Keratinocyte (primary cell): ENCODE results near the gene SNRNP25. TPM values are rescaled to one million over a fixed set of nuclear protein-coding genes. Genes with fewer than 3 reads are reported as not detected.

Experiments
- DNase-seq: peaks from one replicate; pipeline ENCODE4 v3.0.0-alpha.2; 2011; ENCODE audit warnings: low read depth, missing footprints, low spot score
- FAIRE-seq: peaks from 2 replicates; lab custom pipeline; 2011; peaks lifted over from hg19 to GRCh38; lab: Jason Lieb, UNC
- H2AFZ ChIP-seq: 2 replicates; pipeline ENCODE4 v1.6.0; 2012; ENCODE audit warnings: low read length, control low read depth, inconsistent platforms; ENCODE audit not compliant: control insufficient read depth
- H3K27ac ChIP-seq: 2 replicates; pipeline ENCODE4 v1.5.1; 2011; ENCODE audit warnings: low read length; ENCODE audit not compliant: control insufficient read depth, insufficient read depth
- H3K27me3 ChIP-seq: 3 replicates; pipeline ENCODE4 v1.6.0; 2011; ENCODE audit warnings: low read length; ENCODE audit not compliant: control insufficient read depth, insufficient read depth; ENCODE audit errors: extremely low read depth
- H3K36me3 ChIP-seq, 2 experiments: 2 replicates in 1 of 2; 3 replicates in 1 of 2; pipeline ENCODE4 v1.5.1; 2011; ENCODE audit warnings: low read length in 2 of 2, mild to moderate bottlenecking in 1 of 2; ENCODE audit not compliant: control insufficient read depth in 2 of 2, insufficient read depth in 2 of 2; ENCODE audit errors: extremely low read depth in 1 of 2
- H3K4me1 ChIP-seq: 3 replicates; pipeline ENCODE4 v1.5.1; 2011; ENCODE audit warnings: low read length; ENCODE audit not compliant: control insufficient read depth, insufficient read depth; ENCODE audit errors: extremely low read depth
- H3K4me2 ChIP-seq: 3 replicates; pipeline ENCODE4 v1.6.0; 2011; ENCODE audit warnings: low read depth, low read length; ENCODE audit not compliant: control insufficient read depth, insufficient read depth; ENCODE audit errors: extremely low read depth
- H3K4me3 ChIP-seq, 3 experiments: fragments of 200-600 bp in 1 of 3; sonication (generic) in 1 of 3; 2 replicates in 2 of 3; 3 replicates in 1 of 3; pipeline ENCODE4 v1.5.1; 2011 to 2016; ENCODE audit warnings: low read length in 3 of 3, mild to moderate bottlenecking in 3 of 3, control low read depth in 2 of 3, inconsistent platforms in 1 of 3, low read depth in 1 of 3, mixed read lengths in 1 of 3, mixed run types in 1 of 3, moderate library complexity in 1 of 3; ENCODE audit not compliant: control insufficient read depth in 2 of 3, insufficient read depth in 2 of 3; ENCODE audit errors: extremely low read depth in 1 of 3
- H3K79me2 ChIP-seq: 2 replicates; pipeline ENCODE4 v1.6.0; 2012; ENCODE audit warnings: low read length; ENCODE audit not compliant: control insufficient read depth, insufficient read depth
- H3K9ac ChIP-seq: 3 replicates; pipeline ENCODE4 v1.6.0; 2011; ENCODE audit warnings: low read length; ENCODE audit not compliant: control insufficient read depth, insufficient read depth; ENCODE audit errors: extremely low read depth
- H3K9me1 ChIP-seq: 3 replicates; pipeline ENCODE4 v1.6.0; 2011; ENCODE audit warnings: low read length; ENCODE audit not compliant: control insufficient read depth, insufficient read depth; ENCODE audit errors: extremely low read depth
- H3K9me3 ChIP-seq: 2 replicates; pipeline ENCODE4 v1.5.1; 2012; ENCODE audit warnings: low read depth, low read length; ENCODE audit not compliant: control insufficient read depth
- H4K20me1 ChIP-seq: 3 replicates; pipeline ENCODE4 v1.6.0; 2011; ENCODE audit warnings: low read length; ENCODE audit not compliant: control insufficient read depth, insufficient read depth; ENCODE audit errors: extremely low read depth
- EZH2 ChIP-seq: IDR thresholded peaks from one replicate; pipeline ENCODE4 v1.6.1; 2012; ENCODE audit warnings: inconsistent platforms, mild to moderate bottlenecking, low read length, moderate library complexity
- dilution Hi-C: fragments of 300-500 bp; cut with MboI; formaldehyde crosslinking; loops from one replicate; pipeline ENCODE4 v1.7.0; 2020; ENCODE audit warnings: low sequenced_read_pairs; ENCODE audit not compliant: extremely low pct_ligation_motif_present
- polyA plus RNA-seq, 5 experiments: library from polyadenylated mRNA; depleted of rRNA in 3 of 5; stranded (reverse) in 3 of 5; stranded (forward) in 1 of 5; unstranded in 1 of 5; fragments of >200 nt; gene quantifications; 1 replicate in 1 of 5; 2 replicates in 3 of 5; 3 replicates in 1 of 5; pipeline versions ENCODE4 v1.2.1 to v1.2.3, GENCODE V29; 2011 to 2012; ENCODE audit warnings: missing spikeins in 2 of 5, low read depth in 1 of 5, low replicate concordance in 1 of 5
- TF ChIP-seq, protein P1 (sequence below), 3 experiments: IDR thresholded peaks in 1 of 3; conservative IDR thresholded peaks in 1 of 3; optimal IDR thresholded peaks in 1 of 3; 2 replicates in 2 of 3; 3 replicates in 1 of 3; pipeline versions ENCODE3 to v1.5.1; 2011; ENCODE audit warnings: low read length in 3 of 3, mild to moderate bottlenecking in 3 of 3, moderate library complexity in 2 of 3, control low read depth in 1 of 3, inconsistent platforms in 1 of 3; ENCODE audit not compliant: insufficient read depth in 2 of 3; ENCODE audit errors: extremely low read depth in 1 of 3

Gene SNRNP25
- polyA plus RNA-seq, 1 donor (not counting 4 experiments of a cell fraction or from before 2014, with no cell fraction given): 45.9 TPM

DNA sequence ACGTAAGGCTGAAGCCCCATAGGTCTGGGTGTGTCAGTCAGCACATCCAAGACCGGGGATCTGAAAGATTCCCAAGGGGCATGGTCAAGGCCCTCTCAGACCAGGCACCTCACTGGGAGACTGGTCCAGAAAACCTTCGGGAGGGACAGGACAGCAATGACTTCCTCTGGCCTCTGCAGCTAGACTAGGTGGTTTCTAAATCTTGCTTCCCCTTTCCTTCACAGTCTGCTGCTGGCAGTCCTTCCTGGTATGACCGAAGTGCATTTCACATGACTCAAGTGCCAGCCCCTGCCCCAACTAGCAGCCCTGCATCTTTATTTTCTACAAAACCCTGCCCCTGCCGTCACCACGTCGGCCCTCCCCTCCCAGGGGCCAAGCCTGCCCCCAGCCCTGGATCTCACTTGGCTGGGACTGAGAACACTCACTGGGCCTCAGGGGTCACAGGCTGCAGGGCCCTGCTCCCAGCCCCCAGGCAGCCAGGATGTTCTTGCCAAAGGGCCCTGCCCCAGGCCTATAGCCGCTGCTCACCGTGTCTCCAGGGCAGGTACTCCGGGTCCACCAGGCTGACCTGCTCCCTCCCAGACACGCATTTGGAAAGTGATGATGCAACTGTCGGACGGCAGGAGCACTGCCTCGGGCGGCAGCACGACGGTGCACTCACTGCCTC, 18.5 kb upstream of the SNRNP25 start:
- H3K4me3 ChIP-seq: no peak overlapping the region
- no peak for FAIRE-seq
- H3K9me3 ChIP-seq: no peaks in the 10 kb centered on the region
- H3K27ac ChIP-seq: no peak overlapping the region
- no peaks in the 10 kb centered on the region for H3K79me2 ChIP-seq
- H3K9ac ChIP-seq: no peak overlapping the region
- H3K4me1 ChIP-seq: peaks cover 3% of the 10 kb centered on the region
- H4K20me1 ChIP-seq: no peaks in the 10 kb centered on the region
- no peaks in the 10 kb centered on the region for H3K27me3 ChIP-seq
- TF ChIP-seq EZH2: no peak
- no peak overlapping the region for H3K4me2 ChIP-seq
- dilution Hi-C loops: no loop called here
- DNase-seq: no peak
- no peaks in the 10 kb centered on the region for H3K9me1 ChIP-seq
- H2AFZ ChIP-seq: no peak overlapping the region
- peaks cover 2 to 9% of the 10 kb centered on the region in 2 experiments for H3K36me3 ChIP-seq

DNA sequence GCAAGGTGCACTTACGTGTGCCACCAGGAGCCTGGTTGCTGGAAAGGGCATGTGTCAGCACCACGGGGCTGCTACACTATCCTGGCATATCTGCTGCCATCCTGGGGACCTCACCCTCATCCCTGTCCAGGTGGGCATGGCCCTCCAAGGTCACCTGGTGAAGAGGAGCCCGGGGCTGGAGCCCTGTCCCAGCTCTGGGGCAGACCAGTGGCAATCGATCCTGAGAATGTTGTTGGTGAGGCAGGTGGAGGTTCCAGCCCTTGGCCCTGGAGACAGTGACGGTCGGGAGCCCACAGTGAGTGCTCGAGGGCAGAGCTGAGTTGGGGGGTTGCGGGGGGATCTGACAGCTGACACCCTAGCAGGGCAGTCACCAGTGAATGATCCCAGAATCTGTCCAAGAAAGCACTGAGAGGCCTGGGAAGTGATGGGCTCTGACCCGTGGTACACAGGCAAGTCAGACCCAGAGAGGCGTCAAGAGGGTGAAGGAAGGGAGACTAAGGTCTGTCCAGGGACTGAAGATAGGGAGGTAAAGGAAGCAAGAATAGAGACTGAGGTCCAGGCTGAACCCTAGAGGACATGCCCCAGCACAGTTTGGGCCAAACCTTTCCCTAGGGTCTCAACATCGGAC, 17.8 kb upstream of the SNRNP25 start:
- Histone ChIP-seq H3K4me2 (no peak overlapping the region), H3K9me1 (no peaks in the 10 kb centered on the region), H3K4me3 (no peak overlapping the region), H3K36me3 (peaks cover 2 to 9% of the 10 kb centered on the region in 2 experiments), H2AFZ (no peak overlapping the region), H3K79me2 (no peaks in the 10 kb centered on the region), H3K27me3 (no peaks in the 10 kb centered on the region), H3K4me1 (peaks cover 3% of the 10 kb centered on the region), H3K9me3 (no peaks in the 10 kb centered on the region), H3K9ac (no peak overlapping the region), H4K20me1 (no peaks in the 10 kb centered on the region), H3K27ac (no peak overlapping the region)
- TF ChIP-seq, protein P1, sequence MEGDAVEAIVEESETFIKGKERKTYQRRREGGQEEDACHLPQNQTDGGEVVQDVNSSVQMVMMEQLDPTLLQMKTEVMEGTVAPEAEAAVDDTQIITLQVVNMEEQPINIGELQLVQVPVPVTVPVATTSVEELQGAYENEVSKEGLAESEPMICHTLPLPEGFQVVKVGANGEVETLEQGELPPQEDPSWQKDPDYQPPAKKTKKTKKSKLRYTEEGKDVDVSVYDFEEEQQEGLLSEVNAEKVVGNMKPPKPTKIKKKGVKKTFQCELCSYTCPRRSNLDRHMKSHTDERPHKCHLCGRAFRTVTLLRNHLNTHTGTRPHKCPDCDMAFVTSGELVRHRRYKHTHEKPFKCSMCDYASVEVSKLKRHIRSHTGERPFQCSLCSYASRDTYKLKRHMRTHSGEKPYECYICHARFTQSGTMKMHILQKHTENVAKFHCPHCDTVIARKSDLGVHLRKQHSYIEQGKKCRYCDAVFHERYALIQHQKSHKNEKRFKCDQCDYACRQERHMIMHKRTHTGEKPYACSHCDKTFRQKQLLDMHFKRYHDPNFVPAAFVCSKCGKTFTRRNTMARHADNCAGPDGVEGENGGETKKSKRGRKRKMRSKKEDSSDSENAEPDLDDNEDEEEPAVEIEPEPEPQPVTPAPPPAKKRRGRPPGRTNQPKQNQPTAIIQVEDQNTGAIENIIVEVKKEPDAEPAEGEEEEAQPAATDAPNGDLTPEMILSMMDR (optimal IDR thresholded peaks at IDR 0.05 in 1 of 3, IDR thresholded peaks at IDR 0.05 in 1 of 3, conservative IDR thresholded peaks at IDR 0.05 in 1 of 3; ENCODE audit: extremely low read depth in 1 of 3, insufficient read depth in 2 of 3, low read length in 3 of 3): no peak
- no peak for TF ChIP-seq EZH2
- FAIRE-seq: no peak
- dilution Hi-C loops: no loop called here
- DNase-seq: no peak
